GM12891 (cell line): ENCODE results near the gene COQ7.

Source experiments
- POLR2A ChIP-seq: IDR thresholded peaks from 2 replicates; pipeline ENCODE4 v1.6.1; 2011; ENCODE audit warnings: low read depth, low read length, control low read depth
- POLR2AphosphoS5 ChIP-seq: IDR thresholded peaks from 2 replicates; pipeline ENCODE4 v1.6.1; 2011; ENCODE audit warnings: low read depth, low read length, control low read depth
- TAF1 ChIP-seq: IDR thresholded peaks from 2 replicates; pipeline ENCODE4 v1.6.1; 2011; ENCODE audit warnings: low read depth, low read length, control low read depth

DNA sequence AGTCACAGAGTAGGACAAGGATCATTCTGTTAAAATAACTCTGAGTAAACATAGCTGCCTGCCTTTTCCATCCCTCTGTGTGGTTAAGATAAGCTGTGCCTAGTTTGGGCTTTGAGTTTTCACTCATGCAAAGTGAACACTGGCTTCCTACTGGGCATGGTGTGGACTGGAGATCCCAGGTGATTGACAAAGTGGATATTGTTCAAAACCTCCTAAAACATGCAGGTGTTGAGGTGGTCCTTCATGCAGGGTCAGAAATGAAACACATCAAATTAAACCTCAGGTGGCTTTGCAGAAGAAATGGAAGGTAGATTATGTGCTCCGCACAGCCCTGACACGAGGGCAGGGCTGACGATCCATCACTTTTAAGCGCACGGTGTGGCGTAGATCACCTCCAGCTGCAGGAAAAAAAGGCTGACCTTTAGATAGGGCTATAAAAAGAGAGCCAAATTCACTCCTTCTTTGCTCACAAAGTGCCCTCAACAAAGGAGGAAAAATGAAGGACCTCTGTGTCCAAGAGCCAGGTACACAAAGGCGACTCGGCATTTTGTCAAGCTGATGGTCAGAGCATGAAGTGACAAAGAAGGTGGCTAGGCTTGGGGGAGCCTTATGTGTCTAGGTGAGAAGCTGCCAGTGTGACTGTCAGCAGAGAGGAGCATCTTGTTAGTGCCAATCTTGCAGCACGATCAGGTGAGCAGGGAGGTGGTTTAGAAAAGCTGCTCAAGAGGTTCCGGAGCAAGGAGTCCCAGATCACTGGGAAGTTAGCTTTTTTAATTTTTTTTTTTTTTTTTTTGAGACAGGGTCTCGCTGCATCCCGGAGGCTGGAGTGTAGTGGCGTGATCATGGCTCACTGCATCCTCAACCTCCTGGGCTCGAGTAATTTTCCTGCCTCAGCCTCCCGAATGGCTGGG, 26.5 kb downstream of the COQ7 start:
- no peak for TF ChIP-seq TAF1
- TF ChIP-seq POLR2AphosphoS5, result no peak
- TF ChIP-seq POLR2A, result no peak
